Measurements from ENCODE around the gene PIK3CA. TPM values are rescaled to one million over a fixed set of nuclear protein-coding genes. Genes with fewer than 3 reads are reported as not detected.
"Not testable (repeated sequence)": the region's sequence is repeated elsewhere in the genome, so short reads cannot be mapped to it uniquely, and the experiment has no call there.

The PIK3CA gene
- total and polyA plus RNA-seq, 2 donors from 2014 or later = 6.1 to 24.8 TPM

DNA sequence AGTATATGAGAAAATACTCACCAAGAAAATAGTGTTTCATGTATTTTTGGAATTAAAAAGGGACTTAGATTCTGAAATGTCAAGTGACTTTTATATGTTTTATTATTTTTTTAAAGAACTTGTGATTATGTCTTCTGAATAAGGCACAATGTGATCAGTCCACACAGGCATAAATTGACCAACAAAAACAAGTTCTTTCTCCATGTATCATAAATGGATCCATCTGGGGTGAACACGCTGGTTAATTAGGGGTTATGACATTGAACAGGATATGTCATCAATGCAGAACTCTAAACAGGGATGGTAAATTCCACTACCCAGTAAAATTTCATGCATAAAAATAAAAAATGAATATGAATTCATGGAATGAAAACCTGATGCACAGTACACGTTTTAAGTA lies 31.3 kb upstream of the PIK3CA start:
- Histone ChIP-seq H3K4me3 (ENCODE audit: low read length in 3 of 3) (no peak overlapping the region), H3K27ac (ENCODE audit: low read depth in 2 of 2, low read length in 2 of 2) (no peak overlapping the region), H3K9me3 (ENCODE audit: control insufficient read depth in 2 of 3, insufficient read depth in 1 of 3, low read length in 3 of 3) (no peaks in the 10 kb centered on the region), H3K4me1 (ENCODE audit: control insufficient read depth in 2 of 3, insufficient read depth in 2 of 3, low read depth in 1 of 3, low read length in 3 of 3) (no peaks in the 10 kb centered on the region), H3K9ac (ENCODE audit: low read length in 3 of 3) (no peak overlapping the region), H3K27me3 (ENCODE audit: control insufficient read depth, insufficient read depth, low read length) (no peaks in the 10 kb centered on the region), H3K36me3 (ENCODE audit: control insufficient read depth in 2 of 3, insufficient read depth in 3 of 3, low read length in 3 of 3) (no peaks in the 10 kb centered on the region)
- FAIRE-seq (no peak), DNase-seq (no peak)
- TF ChIP-seq, protein P1, sequence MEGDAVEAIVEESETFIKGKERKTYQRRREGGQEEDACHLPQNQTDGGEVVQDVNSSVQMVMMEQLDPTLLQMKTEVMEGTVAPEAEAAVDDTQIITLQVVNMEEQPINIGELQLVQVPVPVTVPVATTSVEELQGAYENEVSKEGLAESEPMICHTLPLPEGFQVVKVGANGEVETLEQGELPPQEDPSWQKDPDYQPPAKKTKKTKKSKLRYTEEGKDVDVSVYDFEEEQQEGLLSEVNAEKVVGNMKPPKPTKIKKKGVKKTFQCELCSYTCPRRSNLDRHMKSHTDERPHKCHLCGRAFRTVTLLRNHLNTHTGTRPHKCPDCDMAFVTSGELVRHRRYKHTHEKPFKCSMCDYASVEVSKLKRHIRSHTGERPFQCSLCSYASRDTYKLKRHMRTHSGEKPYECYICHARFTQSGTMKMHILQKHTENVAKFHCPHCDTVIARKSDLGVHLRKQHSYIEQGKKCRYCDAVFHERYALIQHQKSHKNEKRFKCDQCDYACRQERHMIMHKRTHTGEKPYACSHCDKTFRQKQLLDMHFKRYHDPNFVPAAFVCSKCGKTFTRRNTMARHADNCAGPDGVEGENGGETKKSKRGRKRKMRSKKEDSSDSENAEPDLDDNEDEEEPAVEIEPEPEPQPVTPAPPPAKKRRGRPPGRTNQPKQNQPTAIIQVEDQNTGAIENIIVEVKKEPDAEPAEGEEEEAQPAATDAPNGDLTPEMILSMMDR (IDR thresholded peaks at IDR 0.05; ENCODE audit: borderline replicate concordance, extremely low read depth, insufficient read depth) = no peak
- intact Hi-C loops (cut with DNase I) = no loop called here

DNA sequence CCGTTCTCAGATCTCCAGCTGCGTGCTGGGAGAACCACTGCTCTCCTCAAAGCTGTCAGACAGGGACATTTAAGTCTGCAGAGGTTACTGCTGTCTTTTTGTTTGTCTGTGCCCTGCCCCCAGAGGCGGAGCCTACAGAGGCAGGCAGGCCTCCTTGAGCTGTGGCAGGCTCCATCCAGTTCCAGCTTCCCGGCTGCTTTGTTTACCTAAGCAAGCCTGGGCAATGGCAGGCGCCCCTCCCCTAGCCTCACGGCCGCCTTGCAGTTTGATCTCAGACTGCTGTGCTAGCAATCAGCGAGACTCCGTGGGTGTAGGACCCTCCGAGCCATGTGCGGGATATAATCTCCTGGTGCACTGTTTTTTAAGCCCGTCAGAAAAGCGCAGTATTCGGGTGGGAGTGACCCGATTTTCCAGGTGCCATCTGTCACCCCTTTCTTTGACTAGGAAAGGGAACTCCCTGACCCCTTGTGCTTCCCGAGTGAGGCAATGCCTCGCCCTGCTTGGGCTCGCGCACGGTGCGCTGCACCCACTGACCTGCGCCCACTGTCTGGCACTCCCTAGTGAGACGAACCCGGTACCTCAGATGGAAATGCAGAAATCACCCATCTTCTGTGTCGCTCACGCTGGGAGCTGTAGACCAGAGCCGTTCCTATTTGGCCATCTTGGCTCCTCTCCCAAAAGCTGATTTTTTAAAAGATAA lies 15.8 kb upstream of the PIK3CA start:
- H3K27me3 ChIP-seq (ENCODE audit: control insufficient read depth, insufficient read depth, low read length); H3K9ac ChIP-seq (ENCODE audit: low read length in 3 of 3); H3K9me3 ChIP-seq (ENCODE audit: control insufficient read depth in 2 of 3, insufficient read depth in 1 of 3, low read length in 3 of 3); DNase-seq; intact Hi-C loops (cut with DNase I); FAIRE-seq; H3K4me3 ChIP-seq (ENCODE audit: low read length in 3 of 3); H3K4me1 ChIP-seq (ENCODE audit: control insufficient read depth in 2 of 3, insufficient read depth in 2 of 3, low read depth in 1 of 3, low read length in 3 of 3); H3K27ac ChIP-seq (ENCODE audit: low read depth in 2 of 2, low read length in 2 of 2); H3K36me3 ChIP-seq (ENCODE audit: control insufficient read depth in 2 of 3, insufficient read depth in 3 of 3, low read length in 3 of 3): not testable (repeated sequence)

DNA sequence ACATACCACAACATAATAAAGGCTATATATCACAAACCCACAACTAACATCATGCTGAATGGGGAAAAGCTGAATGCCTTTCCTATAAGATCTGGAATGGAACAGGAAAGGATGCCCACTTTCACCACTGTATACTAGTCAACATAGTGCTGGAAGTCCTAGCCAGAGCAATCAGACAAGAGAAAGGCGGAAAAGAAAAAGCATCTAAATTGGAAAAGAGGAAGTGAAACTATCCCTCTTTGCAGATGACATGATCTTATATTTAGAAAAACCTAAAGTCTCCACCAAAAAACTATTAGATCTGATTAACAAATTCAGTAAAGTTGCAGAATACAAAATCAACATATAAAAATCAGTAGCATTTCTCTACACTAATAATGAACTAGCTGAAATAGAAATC lies 14.6 kb upstream of the PIK3CA start:
- TF ChIP-seq, protein P1 (IDR thresholded peaks at IDR 0.05; ENCODE audit: borderline replicate concordance, extremely low read depth, insufficient read depth) = no peak
- Histone ChIP-seq H3K9me3 (ENCODE audit: control insufficient read depth in 2 of 3, insufficient read depth in 1 of 3, low read length in 3 of 3) (no peaks in the 10 kb centered on the region), H3K36me3 (ENCODE audit: control insufficient read depth in 2 of 3, insufficient read depth in 3 of 3, low read length in 3 of 3) (no peaks in the 10 kb centered on the region), H3K27me3 (ENCODE audit: control insufficient read depth, insufficient read depth, low read length) (no peaks in the 10 kb centered on the region), H3K9ac (ENCODE audit: low read length in 3 of 3) (no peak overlapping the region), H3K27ac (ENCODE audit: low read depth in 2 of 2, low read length in 2 of 2) (no peak overlapping the region), H3K4me1 (ENCODE audit: control insufficient read depth in 2 of 3, insufficient read depth in 2 of 3, low read depth in 1 of 3, low read length in 3 of 3) (no peaks in the 10 kb centered on the region), H3K4me3 (ENCODE audit: low read length in 3 of 3) (no peak overlapping the region)
- intact Hi-C loops (cut with DNase I) = no loop called here
- FAIRE-seq = no peak
- DNase-seq = no peak

DNA sequence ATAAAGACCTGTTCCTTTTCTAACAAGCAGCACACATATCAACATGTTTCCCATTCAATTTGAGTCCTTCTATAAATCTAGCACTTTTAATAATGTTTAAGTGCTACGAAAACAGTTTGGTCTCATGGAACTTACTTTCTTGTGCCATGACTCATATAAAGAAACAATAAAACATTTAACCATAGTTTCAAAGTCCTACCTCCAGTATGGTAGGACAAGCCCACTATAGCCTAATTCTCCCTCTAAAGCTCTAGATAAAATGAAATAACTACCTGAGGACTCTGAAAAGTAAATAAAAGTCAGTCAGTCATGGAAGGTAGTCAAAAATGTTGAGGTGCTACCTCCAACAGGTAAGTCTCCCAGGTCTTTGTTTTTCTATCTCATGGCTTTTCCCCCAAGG lies 12.0 kb upstream of the PIK3CA start:
- no peak for DNase-seq
- H3K27ac ChIP-seq (ENCODE audit: low read depth in 2 of 2, low read length in 2 of 2) = no peak overlapping the region
- no peak overlapping the region for H3K9ac ChIP-seq (ENCODE audit: low read length in 3 of 3)
- intact Hi-C loops (cut with DNase I) = no loop called here
- TF ChIP-seq, protein P1 (IDR thresholded peaks at IDR 0.05; ENCODE audit: borderline replicate concordance, extremely low read depth, insufficient read depth) = no peak
- H3K4me3 ChIP-seq (ENCODE audit: low read length in 3 of 3) = no peak overlapping the region
- H3K4me1 ChIP-seq (ENCODE audit: control insufficient read depth in 2 of 3, insufficient read depth in 2 of 3, low read depth in 1 of 3, low read length in 3 of 3) = no peaks in the 10 kb centered on the region
- no peak for FAIRE-seq
- H3K27me3 ChIP-seq (ENCODE audit: control insufficient read depth, insufficient read depth, low read length) = no peaks in the 10 kb centered on the region
- H3K9me3 ChIP-seq (ENCODE audit: control insufficient read depth in 2 of 3, insufficient read depth in 1 of 3, low read length in 3 of 3) = no peaks in the 10 kb centered on the region
- H3K36me3 ChIP-seq (ENCODE audit: control insufficient read depth in 2 of 3, insufficient read depth in 3 of 3, low read length in 3 of 3) = no peaks in the 10 kb centered on the region

Measured in kidney (tissue), 14 donors.